Sigmoid colon (tissue), 4 donors: ENCODE measurements around the gene TBXAS1.

Experiments used
- POLR2AphosphoS5 ChIP-seq, 4 donors: sonication (generic); formaldehyde crosslinking; IDR thresholded peaks; one replicate each; pipeline ENCODE4 v1.6.1; 2017; ENCODE audit warnings: antibody characterized with exemption in 4 of 4
- TF ChIP-seq, protein P1 (sequence below), 4 experiments: fragments of 450-650 bp in 3 of 4; fragments of 200-600 bp in 1 of 4; IDR thresholded peaks; one replicate each; pipeline ENCODE4 v1.5.1; 2016 to 2019; ENCODE audit warnings: antibody characterized with exemption in 4 of 4, mild to moderate bottlenecking in 3 of 4, moderate library complexity in 2 of 4

DNA sequence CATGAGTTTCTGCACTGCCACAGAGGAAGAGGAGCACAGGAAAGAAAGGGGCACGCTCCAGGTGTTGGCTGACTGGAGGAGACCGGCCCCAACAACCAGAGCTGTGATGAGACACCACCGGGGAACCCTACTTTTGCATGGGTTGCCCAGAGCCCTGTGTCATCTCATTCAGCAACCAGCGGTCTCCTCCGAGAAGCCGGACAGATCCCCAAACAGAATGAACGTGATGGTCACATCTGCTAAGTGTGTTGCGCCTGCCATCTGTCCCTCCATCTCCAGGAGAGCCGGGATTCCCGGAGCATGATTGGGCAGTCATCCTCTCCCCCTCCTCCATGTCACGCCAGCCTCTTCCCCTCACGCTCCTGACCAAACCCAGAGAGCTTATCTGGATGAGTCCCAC, 210.8 kb downstream of the TBXAS1 start:
- no peak for TF ChIP-seq POLR2AphosphoS5 (IDR thresholded peaks at IDR 0.05)
- TF ChIP-seq, protein P1, sequence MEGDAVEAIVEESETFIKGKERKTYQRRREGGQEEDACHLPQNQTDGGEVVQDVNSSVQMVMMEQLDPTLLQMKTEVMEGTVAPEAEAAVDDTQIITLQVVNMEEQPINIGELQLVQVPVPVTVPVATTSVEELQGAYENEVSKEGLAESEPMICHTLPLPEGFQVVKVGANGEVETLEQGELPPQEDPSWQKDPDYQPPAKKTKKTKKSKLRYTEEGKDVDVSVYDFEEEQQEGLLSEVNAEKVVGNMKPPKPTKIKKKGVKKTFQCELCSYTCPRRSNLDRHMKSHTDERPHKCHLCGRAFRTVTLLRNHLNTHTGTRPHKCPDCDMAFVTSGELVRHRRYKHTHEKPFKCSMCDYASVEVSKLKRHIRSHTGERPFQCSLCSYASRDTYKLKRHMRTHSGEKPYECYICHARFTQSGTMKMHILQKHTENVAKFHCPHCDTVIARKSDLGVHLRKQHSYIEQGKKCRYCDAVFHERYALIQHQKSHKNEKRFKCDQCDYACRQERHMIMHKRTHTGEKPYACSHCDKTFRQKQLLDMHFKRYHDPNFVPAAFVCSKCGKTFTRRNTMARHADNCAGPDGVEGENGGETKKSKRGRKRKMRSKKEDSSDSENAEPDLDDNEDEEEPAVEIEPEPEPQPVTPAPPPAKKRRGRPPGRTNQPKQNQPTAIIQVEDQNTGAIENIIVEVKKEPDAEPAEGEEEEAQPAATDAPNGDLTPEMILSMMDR (IDR thresholded peaks at IDR 0.05): no peak
